ENCODE data around the gene SLAMF1.
"Not testable (repeated sequence)": the region's sequence is repeated elsewhere in the genome, so short reads cannot be mapped to it uniquely, and the experiment has no call there.

Gene SLAMF1

GRCh38 chr1:160605792-160606479, 40.9 kb downstream of the SLAMF1 start:
- no peak for DNase-seq (ENCODE audit: low read depth in 2 of 2)

GRCh38 chr1:160605205-160605604, 41.6 kb downstream of the SLAMF1 start:
- no peak for DNase-seq (ENCODE audit: low read depth in 2 of 2)

GRCh38 chr1:160597705-160598104, 49.1 kb downstream of the SLAMF1 start:
- DNase-seq (ENCODE audit: low read depth in 2 of 2) = no peak

GRCh38 chr1:160597051-160597450, 49.8 kb downstream of the SLAMF1 start:
- no peak for DNase-seq (ENCODE audit: low read depth in 2 of 2)

GRCh38 chr1:160590488-160590887, 56.4 kb downstream of the SLAMF1 start:
- no peak for DNase-seq (ENCODE audit: low read depth in 2 of 2)

GRCh38 chr1:160588468-160588867, 58.4 kb downstream of the SLAMF1 start:
- no peak for DNase-seq (ENCODE audit: low read depth in 2 of 2)

GRCh38 chr1:160584784-160585183, 62.1 kb downstream of the SLAMF1 start:
- no peak for DNase-seq (ENCODE audit: low read depth in 2 of 2)

GRCh38 chr1:160582976-160583375, 63.9 kb downstream of the SLAMF1 start:
- not testable (repeated sequence) for DNase-seq (ENCODE audit: low read depth in 2 of 2)

- DNase-seq (ENCODE audit: low read depth in 2 of 2) = no peak
Measured at GRCh38 chr1:160581961-160582360, 64.9 kb downstream of the SLAMF1 start.

- DNase-seq (ENCODE audit: low read depth in 2 of 2) = no peak
Measured at GRCh38 chr1:160580221-160580812, 66.5 kb downstream of the SLAMF1 start.

- no peak for DNase-seq (ENCODE audit: low read depth in 2 of 2)
Measured at GRCh38 chr1:160579216-160579701, 67.6 kb downstream of the SLAMF1 start, which contains the start of gene CD84. Gene CD84 (minus strand): TSS chr1:160579496. CDS start chr1:160579437, 59 bp downstream.

- DNase-seq (ENCODE audit: low read depth in 2 of 2) = no peak
Measured at GRCh38 chr1:160578525-160579191, 68.2 kb downstream of the SLAMF1 start.

GRCh38 chr1:160578175-160578524, 68.7 kb downstream of the SLAMF1 start:
- no peak for DNase-seq (ENCODE audit: low read depth in 2 of 2)

GRCh38 chr1:160577671-160578070, 69.2 kb downstream of the SLAMF1 start:
- DNase-seq (ENCODE audit: low read depth in 2 of 2) = no peak

GRCh38 chr1:160576884-160577283, 70.0 kb downstream of the SLAMF1 start:
- no peak for DNase-seq (ENCODE audit: low read depth in 2 of 2)

- peak in 1 of 2 donors; percentile 25 for DNase-seq (ENCODE audit: low read depth in 2 of 2)
Measured at GRCh38 chr1:160576390-160576789, 70.5 kb downstream of the SLAMF1 start.

GRCh38 chr1:160575112-160575664, 71.7 kb downstream of the SLAMF1 start:
- DNase-seq (ENCODE audit: low read depth in 2 of 2) = no peak

- DNase-seq (ENCODE audit: low read depth in 2 of 2) = no peak
Measured at GRCh38 chr1:160570840-160571239, 76.0 kb downstream of the SLAMF1 start.

GRCh38 chr1:160569806-160570205, 77.0 kb downstream of the SLAMF1 start:
- no peak for DNase-seq (ENCODE audit: low read depth in 2 of 2)

GRCh38 chr1:160567858-160568682, 78.8 kb downstream of the SLAMF1 start:
- peak; percentile 65 to 66 for DNase-seq (ENCODE audit: low read depth in 2 of 2)

GRCh38 chr1:160567341-160567740, 79.5 kb downstream of the SLAMF1 start:
- DNase-seq (ENCODE audit: low read depth in 2 of 2) = no peak

- DNase-seq (ENCODE audit: low read depth in 2 of 2) = no peak
Measured at GRCh38 chr1:160565564-160565963, 81.3 kb downstream of the SLAMF1 start.

Data from stimulated activated CD8-positive, alpha-beta memory T cell treated with anti-CD3 and anti-CD28 coated beads, Interleukin-15, amount 100 ng/mL, for 48 hours (primary cell).